H1 (cell line): ENCODE results near the gene PAIP1. TPM values are rescaled to one million over a fixed set of nuclear protein-coding genes. Genes with fewer than 3 reads are reported as not detected.

ENCODE experiments used
- CTCF ChIA-PET: fragments of 300-600 bp; sonication (Branson Sonifier 250); formaldehyde crosslinking; loops from one replicate; lab custom pipeline; 2021; ENCODE audit not compliant: partially characterized antibody; lab: Charles Lee
- POLR2A ChIA-PET: fragments of 300-600 bp; sonication (Branson Sonifier 250); formaldehyde crosslinking; loops from one replicate; lab custom pipeline; 2021; ENCODE audit warnings: inconsistent platforms; ENCODE audit not compliant: partially characterized antibody; lab: Charles Lee
- DNase-seq, 2 experiments: peaks; one replicate each; pipeline versions ENCODE4 v3.0.0 to v3.0.0-alpha.2; 2010 to 2022; ENCODE audit warnings: low spot score in 2 of 2, low read depth in 1 of 2, mixed read lengths in 1 of 2
- FAIRE-seq: peaks from 2 replicates; lab custom pipeline; 2011; peaks lifted over from hg19 to GRCh38; lab: Jason Lieb, UNC
- H2AFZ ChIP-seq: 2 replicates; pipeline ENCODE4 v1.8.1; 2012; ENCODE audit warnings: low read length, inconsistent platforms
- H2AK5ac ChIP-seq: 2 replicates; pipeline ENCODE4 v1.6.1; 2013; ENCODE audit warnings: low read depth, low read length
- H2BK120ac ChIP-seq: replicated peaks from 2 replicates; pipeline ENCODE3; 2013; ENCODE audit warnings: low read depth, low read length, inconsistent platforms
- H2BK12ac ChIP-seq: 2 replicates; pipeline ENCODE4 v1.6.1; 2013; ENCODE audit warnings: low read depth, low read length
- H2BK15ac ChIP-seq: 2 replicates; pipeline ENCODE4 v1.6.1; 2013; ENCODE audit warnings: low read length
- H2BK20ac ChIP-seq: 2 replicates; pipeline ENCODE4 v1.6.1; 2013; ENCODE audit warnings: low read length
- H2BK5ac ChIP-seq: 2 replicates; pipeline ENCODE4 v1.6.1; 2013; ENCODE audit warnings: low read depth, low read length
- H3K14ac ChIP-seq: 2 replicates; pipeline ENCODE4 v1.6.1; 2013; ENCODE audit warnings: inconsistent platforms; ENCODE audit not compliant: insufficient read length
- H3K18ac ChIP-seq: 2 replicates; pipeline ENCODE4 v1.6.1; 2013; ENCODE audit warnings: low read length; ENCODE audit errors: extremely low read depth
- H3K23ac ChIP-seq: 2 replicates; pipeline ENCODE4 v1.6.1; 2013; ENCODE audit warnings: inconsistent platforms; ENCODE audit not compliant: insufficient read length
- H3K23me2 ChIP-seq: 2 replicates; pipeline ENCODE4 v1.6.1; 2013; ENCODE audit warnings: low read depth, low read length
- H3K27ac ChIP-seq: 2 replicates; pipeline ENCODE4 v1.6.1; 2011; ENCODE audit warnings: low read depth, low read length, inconsistent platforms
- H3K27me3 ChIP-seq, 4 experiments: replicated peaks in 1 of 4; 1 replicate in 1 of 4; 2 replicates in 3 of 4; pipeline versions ENCODE4 v1.6.1 to v1.8.1; 2011 to 2013; ENCODE audit warnings: low read length in 3 of 4, mild to moderate bottlenecking in 3 of 4, inconsistent platforms in 2 of 4, mixed read lengths in 2 of 4, moderate library complexity in 1 of 4; ENCODE audit not compliant: control insufficient read depth in 3 of 4, insufficient read depth in 3 of 4; ENCODE audit errors: extremely low read depth in 1 of 4
- H3K36me3 ChIP-seq, 4 experiments: 2 replicates each; pipeline versions ENCODE4 v1.6.1 to v1.8.1; 2011 to 2013; ENCODE audit warnings: mild to moderate bottlenecking in 4 of 4, low read length in 3 of 4, moderate library complexity in 2 of 4, control low read depth in 1 of 4, inconsistent platforms in 1 of 4; ENCODE audit not compliant: insufficient read depth in 4 of 4, control insufficient read depth in 2 of 4
- H3K4ac ChIP-seq: replicated peaks from 2 replicates; pipeline ENCODE3; 2013; ENCODE audit warnings: low read length, low read depth, mixed read lengths, inconsistent platforms; ENCODE audit not compliant: insufficient read length
- H3K4me1 ChIP-seq, 4 experiments: replicated peaks in 1 of 4; 1 replicate in 1 of 4; 2 replicates in 3 of 4; pipeline versions ENCODE4 v1.6.1 to v1.8.1; 2011 to 2013; ENCODE audit warnings: low read length in 3 of 4, inconsistent platforms in 2 of 4, mixed read lengths in 1 of 4; ENCODE audit not compliant: insufficient read depth in 4 of 4, control insufficient read depth in 3 of 4
- H3K4me2 ChIP-seq, 2 experiments: 2 replicates each; pipeline versions ENCODE4 v1.6.1 to v1.8.1; 2011 to 2013; ENCODE audit warnings: low read depth in 2 of 2, low read length in 2 of 2, control low read depth in 1 of 2, inconsistent platforms in 1 of 2, mild to moderate bottlenecking in 1 of 2; ENCODE audit not compliant: insufficient read depth in 1 of 2
- H3K4me3 ChIP-seq, 4 experiments: fragments of 200-600, 300-600 bp in 1 of 4; sonication (generic), shearing (Covaris generic), sonication (Bioruptor Twin) in 1 of 4; 2 replicates each; pipeline versions ENCODE4 v1.5.1 to v1.8.1; 2011 to 2016; ENCODE audit warnings: low read length in 4 of 4, low read depth in 3 of 4, control low read depth in 2 of 4, inconsistent platforms in 2 of 4, mild to moderate bottlenecking in 2 of 4, mixed read lengths in 1 of 4, moderate library complexity in 1 of 4; ENCODE audit not compliant: insufficient read depth in 2 of 4; ENCODE audit errors: extremely low read depth in 1 of 4
- H3K56ac ChIP-seq: replicated peaks from 2 replicates; pipeline ENCODE3; 2013; ENCODE audit warnings: low read depth, mild to moderate bottlenecking, mixed read lengths, low read length, inconsistent platforms; ENCODE audit not compliant: insufficient read length
- H3K79me1 ChIP-seq: 2 replicates; pipeline ENCODE4 v1.6.1; 2013; ENCODE audit warnings: low read depth, low read length, control low read depth
- H3K79me2 ChIP-seq, 2 experiments: 2 replicates each; pipeline versions ENCODE4 v1.6.1 to v1.8.1; 2012 to 2013; ENCODE audit warnings: low read length in 2 of 2, mild to moderate bottlenecking in 2 of 2, inconsistent platforms in 1 of 2; ENCODE audit not compliant: insufficient read depth in 2 of 2, control insufficient read depth in 1 of 2
- H3K9ac ChIP-seq, 4 experiments: replicated peaks in 1 of 4; 1 replicate in 1 of 4; 2 replicates in 3 of 4; pipeline versions ENCODE4 v1.6.1 to v1.8.1; 2011 to 2013; ENCODE audit warnings: low read depth in 3 of 4, low read length in 3 of 4, control low read depth in 2 of 4, mild to moderate bottlenecking in 2 of 4, moderate library complexity in 2 of 4, inconsistent platforms in 1 of 4; ENCODE audit errors: extremely low read depth in 1 of 4
- H3K9me3 ChIP-seq, 2 experiments: 2 replicates each; pipeline versions ENCODE4 v1.6.1 to v1.8.1; 2012 to 2013; ENCODE audit warnings: mild to moderate bottlenecking in 2 of 2, moderate library complexity in 2 of 2, control low read depth in 1 of 2, inconsistent platforms in 1 of 2, low read depth in 1 of 2, low read length in 1 of 2, mixed read lengths in 1 of 2; ENCODE audit not compliant: insufficient read depth in 2 of 2
- H4K20me1 ChIP-seq, 2 experiments: replicated peaks in 1 of 2; 2 replicates each; pipeline versions ENCODE3 to v1.8.1; 2011 to 2013; ENCODE audit warnings: inconsistent platforms in 2 of 2, low read length in 2 of 2, mild to moderate bottlenecking in 1 of 2; ENCODE audit not compliant: insufficient read depth in 2 of 2, control insufficient read depth in 1 of 2
- H4K5ac ChIP-seq: 2 replicates; pipeline ENCODE4 v1.6.1; 2013; ENCODE audit warnings: low read length, low read depth, mixed read lengths, inconsistent platforms; ENCODE audit not compliant: insufficient read length
- H4K8ac ChIP-seq: 2 replicates; pipeline ENCODE4 v1.8.0; 2013; ENCODE audit warnings: mild to moderate bottlenecking, moderate library complexity, low read length, inconsistent platforms; ENCODE audit not compliant: insufficient read depth; ENCODE audit errors: extremely low read depth
- H4K91ac ChIP-seq: replicated peaks from 2 replicates; pipeline ENCODE3; 2013; ENCODE audit warnings: low read length, mixed read lengths, inconsistent platforms; ENCODE audit not compliant: insufficient read length
- BCL11A ChIP-seq, 2 experiments: IDR thresholded peaks; one replicate each; pipeline ENCODE4 v1.6.1; 2011; ENCODE audit warnings: low read depth in 2 of 2, low read length in 2 of 2, mild to moderate bottlenecking in 2 of 2
- CHD2 ChIP-seq: IDR thresholded peaks from 2 replicates; pipeline ENCODE4 v1.6.1; 2012; ENCODE audit warnings: low read length, improper control_type of control experiment
- E2F6 ChIP-seq: IDR thresholded peaks from 2 replicates; pipeline ENCODE4 v1.6.1; 2012; ENCODE audit warnings: inconsistent platforms
- EZH2 ChIP-seq: fragments of 200-600 bp; sonication (generic); IDR thresholded peaks from 2 replicates; pipeline ENCODE4 v1.7.1; 2012; ENCODE audit warnings: low read depth, mild to moderate bottlenecking, moderate library complexity, low read length, inconsistent platforms; ENCODE audit not compliant: severe bottlenecking
- HDAC2 ChIP-seq, 2 experiments: fragments of 300-600 bp in 1 of 2; sonication (generic) in 1 of 2; IDR thresholded peaks; 2 replicates each; pipeline ENCODE4 v1.6.1; 2011 to 2012; ENCODE audit warnings: low read depth in 2 of 2, low read length in 2 of 2, mild to moderate bottlenecking in 2 of 2, moderate library complexity in 2 of 2, borderline replicate concordance in 1 of 2, inconsistent platforms in 1 of 2
- KDM4A ChIP-seq: IDR thresholded peaks from one replicate; pipeline ENCODE4 v1.7.1; 2012; ENCODE audit warnings: low read depth, mild to moderate bottlenecking, moderate library complexity, low read length, inconsistent platforms; ENCODE audit not compliant: severe bottlenecking
- POLR2A ChIP-seq, 2 experiments: IDR thresholded peaks; 1 replicate in 1 of 2; 2 replicates in 1 of 2; pipeline ENCODE4 v1.6.1; 2011; ENCODE audit warnings: low read depth in 2 of 2, low read length in 2 of 2, mild to moderate bottlenecking in 2 of 2; ENCODE audit errors: control extremely low read depth in 1 of 2
- RAD21 ChIP-seq, 2 experiments: IDR thresholded peaks in 1 of 2; conservative IDR thresholded peaks in 1 of 2; 2 replicates each; pipeline ENCODE4 v1.6.1; 2011; ENCODE audit warnings: low read depth in 2 of 2, low read length in 2 of 2, improper control_type of control experiment in 1 of 2, inconsistent platforms in 1 of 2, mild to moderate bottlenecking in 1 of 2, moderate library complexity in 1 of 2
- RXRA ChIP-seq: IDR thresholded peaks from 2 replicates; pipeline ENCODE4 v1.6.1; 2011; ENCODE audit warnings: low read depth, mild to moderate bottlenecking, low read length, moderate library complexity; ENCODE audit not compliant: insufficient read depth
- SIN3A ChIP-seq, 2 experiments: IDR thresholded peaks in 1 of 2; conservative IDR thresholded peaks in 1 of 2; 2 replicates each; pipeline ENCODE4 v1.6.1; 2011 to 2012; ENCODE audit warnings: low read length in 2 of 2, improper control_type of control experiment in 1 of 2, low read depth in 1 of 2, mild to moderate bottlenecking in 1 of 2
- polyA plus RNA-seq, 7 experiments: library from polyadenylated mRNA; depleted of rRNA in 3 of 7; stranded (reverse) in 5 of 7; unstranded in 2 of 7; fragments of >200 nt in 5 of 7; fragments of 200-250 nt in 2 of 7; gene quantifications; 1 replicate in 5 of 7; 2 replicates in 1 of 7; 4 replicates in 1 of 7; pipeline versions ENCODE4 v1.2.1 to v1.2.3, GENCODE V29; 2011 to 2013; ENCODE audit warnings: missing spikeins in 2 of 7, mixed read lengths in 2 of 7
- total RNA-seq: library from RNA; stranded (reverse); fragmentation: NEBNext Ultra II Directional; extraction: Animal tissue kit (Norgen Biotek cat#: 25700); gene quantifications from 2 replicates; pipeline ENCODE4 v1.2.1, GENCODE V29; 2021

The PAIP1 gene
- total and polyA plus RNA-seq, 2 of the 8 experiments (the other 6 are each of a cell fraction or from before 2014, with no cell fraction given), result 62.9 to 89.5 TPM

- H2AFZ ChIP-seq, result no peak overlapping the region
- H4K8ac ChIP-seq, result no peak overlapping the region
- ChIA-PET POLR2A (interaction anchor here (1.0 to 1.2 kb wide), 2 partner anchors 11 to 46 kb away, joined by 3 read pairs; partner anchors contain the start of gene C5orf34), CTCF (no interaction called here)
- no peak for TF ChIP-seq E2F6
- TF ChIP-seq CHD2, result no peak
- no peak for TF ChIP-seq RXRA
- no peak for TF ChIP-seq BCL11A (IDR thresholded peaks at IDR 0.05; ENCODE audit: low read depth in 2 of 2, low read length in 2 of 2)
- no peak for TF ChIP-seq KDM4A
- TF ChIP-seq EZH2, result no peak
- no peak for TF ChIP-seq POLR2A (IDR thresholded peaks at IDR 0.05; ENCODE audit: control extremely low read depth in 1 of 2, low read depth in 2 of 2, low read length in 2 of 2)
- TF ChIP-seq RAD21 (IDR thresholded peaks at IDR 0.05 in 1 of 2, conservative IDR thresholded peaks at IDR 0.05 in 1 of 2; ENCODE audit: low read depth in 2 of 2, low read length in 2 of 2), result no peak
- no peak for TF ChIP-seq SIN3A (conservative IDR thresholded peaks at IDR 0.05 in 1 of 2, IDR thresholded peaks at IDR 0.05 in 1 of 2; ENCODE audit: low read depth in 1 of 2, low read length in 2 of 2)
- TF ChIP-seq HDAC2 (IDR thresholded peaks at IDR 0.05; ENCODE audit: borderline replicate concordance in 1 of 2, low read depth in 2 of 2, low read length in 2 of 2), result no peak
- no peaks in the 10 kb centered on the region for H3K79me2 ChIP-seq
- no peak overlapping the region for H2BK5ac ChIP-seq
- no peak overlapping the region for H2AK5ac ChIP-seq
- H3K14ac ChIP-seq, result no peak overlapping the region
- H3K4ac ChIP-seq, result no peak overlapping the region
- no peaks in the 10 kb centered on the region; the same call in 1 of the 2 replicates for H3K23me2 ChIP-seq
- no peaks in the 10 kb centered on the region for H3K27me3 ChIP-seq
- H3K4me3 ChIP-seq, result no peak overlapping the region
- no peak overlapping the region for H2BK15ac ChIP-seq
- no peak overlapping the region for H3K27ac ChIP-seq
- H2BK120ac ChIP-seq, result no peak overlapping the region
- no peak overlapping the region for H4K91ac ChIP-seq
- no peak overlapping the region for H3K4me2 ChIP-seq
- H2BK12ac ChIP-seq, result no peak overlapping the region
- no peak overlapping the region for H4K5ac ChIP-seq
- H4K20me1 ChIP-seq, result no peaks in the 10 kb centered on the region
- H3K79me1 ChIP-seq, result no peaks in the 10 kb centered on the region
- H3K56ac ChIP-seq, result no peak overlapping the region
- H3K36me3 ChIP-seq, result no peaks in the 10 kb centered on the region
- no peak overlapping the region for H3K23ac ChIP-seq
- no peak overlapping the region for H3K9ac ChIP-seq
- no peak overlapping the region for H2BK20ac ChIP-seq
- H3K9me3 ChIP-seq, result no peaks in the 10 kb centered on the region
- no peaks in the 10 kb centered on the region for H3K4me1 ChIP-seq
- no peak overlapping the region for H3K18ac ChIP-seq
- FAIRE-seq (no peak), DNase-seq (no peak)
Measured at GRCh38 chr5:43561356-43561755, 4.5 kb upstream of the PAIP1 start.
